ENCODE results near the gene ABCB9. TPM values are rescaled to one million over a fixed set of nuclear protein-coding genes. Genes with fewer than 3 reads are reported as not detected.

The ABCB9 gene
- total and polyA plus RNA-seq, 2 of the 8 experiments (the other 6 are each of a cell fraction or from before 2014, with no cell fraction given) = 3.8 to 8.0 TPM

GRCh38 chr12:122991623-122992275, 25.5 kb upstream of the ABCB9 start:
- Histone ChIP-seq H2AFZ (ENCODE audit: low read length) (no peak overlapping the region), H3K4me3 (ENCODE audit: extremely low read depth in 1 of 4, insufficient read depth in 2 of 4, low read depth in 3 of 4, low read length in 4 of 4) (no peak overlapping the region), H3K9ac (replicated peaks in 1 of 4; ENCODE audit: extremely low read depth in 1 of 4, low read depth in 3 of 4, low read length in 3 of 4) (no peak overlapping the region), H4K5ac (ENCODE audit: insufficient read length, low read depth, low read length) (no peak overlapping the region), H4K8ac (ENCODE audit: extremely low read depth, insufficient read depth, low read length) (peak overlapping the region; percentile 57; the same call in 1 of the 2 replicates), H3K56ac (replicated peaks; ENCODE audit: insufficient read length, low read depth, low read length) (no peak overlapping the region), H3K23ac (ENCODE audit: insufficient read length) (no peak overlapping the region), H2BK12ac (ENCODE audit: low read depth, low read length) (no peak overlapping the region), H4K20me1 (replicated peaks in 1 of 2; ENCODE audit: control insufficient read depth in 1 of 2, insufficient read depth in 2 of 2, low read length in 2 of 2) (no peaks in the 10 kb centered on the region), H4K91ac (replicated peaks; ENCODE audit: insufficient read length, low read length) (no peak overlapping the region), H3K14ac (ENCODE audit: insufficient read length) (no peak overlapping the region), H3K9me3 (ENCODE audit: insufficient read depth in 2 of 2, low read depth in 1 of 2, low read length in 1 of 2) (no peaks in the 10 kb centered on the region), H3K27me3 (replicated peaks in 1 of 4; ENCODE audit: control insufficient read depth in 3 of 4, extremely low read depth in 1 of 4, insufficient read depth in 3 of 4, low read length in 3 of 4) (no peaks in the 10 kb centered on the region), H2BK5ac (ENCODE audit: low read depth, low read length) (no peak overlapping the region), H3K79me2 (ENCODE audit: control insufficient read depth in 1 of 2, insufficient read depth in 2 of 2, low read length in 2 of 2) (no peaks in the 10 kb centered on the region), H2BK120ac (replicated peaks; ENCODE audit: low read depth, low read length) (no peak overlapping the region), H3K4me1 (replicated peaks in 1 of 4; ENCODE audit: control insufficient read depth in 3 of 4, insufficient read depth in 4 of 4, low read length in 3 of 4) (no peaks in the 10 kb centered on the region; a peak in 2 of 7 replicates), H3K79me1 (ENCODE audit: low read depth, low read length) (no peaks in the 10 kb centered on the region), H3K36me3 (ENCODE audit: control insufficient read depth in 2 of 4, insufficient read depth in 4 of 4, low read length in 3 of 4) (no peaks in the 10 kb centered on the region), H3K23me2 (ENCODE audit: low read depth, low read length) (no peaks in the 10 kb centered on the region), H2AK5ac (ENCODE audit: low read depth, low read length) (no peak overlapping the region), H3K18ac (ENCODE audit: extremely low read depth, low read length) (no peak overlapping the region), H3K4me2 (ENCODE audit: insufficient read depth in 1 of 2, low read depth in 2 of 2, low read length in 2 of 2) (no peak overlapping the region), H2BK15ac (ENCODE audit: low read length) (no peak overlapping the region), H3K4ac (replicated peaks; ENCODE audit: insufficient read length, low read depth, low read length) (no peak overlapping the region), H3K27ac (ENCODE audit: low read depth, low read length) (no peak overlapping the region), H2BK20ac (ENCODE audit: low read length) (0 out of 2 replicates have a peak overlapping the region, but pooled peaks have one; percentile 32)
- POLR2A ChIA-PET (ENCODE audit: partially characterized antibody) = interaction anchor here (0.6 to 1.4 kb wide), 4 partner anchors 9 to 241 kb away, joined by 3 to 7 read pairs (median 6); partner anchors contain the start of gene MTRFR
- 78% methylated on average over 25 of the region's 27 CpGs; no CpG with 5 or more reads in 1 of the 2 experiments for WGBS, 2 experiments (ENCODE audit: extremely low coverage in 1 of 2, insufficient coverage in 1 of 2, insufficient read length in 1 of 2, insufficient replicate concordance in 2 of 2, low coverage in 1 of 2, low lambda C conversion rate in 2 of 2, missing lambda C conversion rate in 1 of 2)
- CTCF ChIA-PET (ENCODE audit: partially characterized antibody) = interaction anchor here (0.6 to 2.2 kb wide), 7 partner anchors 9 to 51 kb away, joined by 3 to 10 read pairs (median 3); no protein-coding TSS in a partner anchor
- TF ChIP-seq SIN3A (conservative IDR thresholded peaks at IDR 0.05 in 1 of 2, IDR thresholded peaks at IDR 0.05 in 1 of 2; ENCODE audit: low read depth in 1 of 2, low read length in 2 of 2) = no peak
- no peak for TF ChIP-seq SP2 (IDR thresholded peaks at IDR 0.05; ENCODE audit: low read length)
- no peak for TF ChIP-seq KDM5A (IDR thresholded peaks at IDR 0.05; ENCODE audit: low read length)
- no peak for TF ChIP-seq SP1 (IDR thresholded peaks at IDR 0.05; ENCODE audit: low read depth, low read length)
- no peak for TF ChIP-seq JUND (IDR thresholded peaks at IDR 0.05; ENCODE audit: low read length)
- TF ChIP-seq CHD1 (IDR thresholded peaks at IDR 0.05; ENCODE audit: low read depth, low read length) = no peak
- no peak for TF ChIP-seq TEAD4 (IDR thresholded peaks at IDR 0.05; ENCODE audit: low read depth, low read length)
- DNase-seq (ENCODE audit: low read depth in 1 of 2, low spot score in 2 of 2) = no peak
- FAIRE-seq = no peak

Data from H1 (cell line).